ENCODE results near the gene ZNF33B. TPM values are rescaled to one million over a fixed set of nuclear protein-coding genes. Genes with fewer than 3 reads are reported as not detected.
A peak's percentile ranks its signal among the peaks of the same experiment; 100 is the strongest.
"Not testable (repeated sequence)": the region's sequence is repeated elsewhere in the genome, so short reads cannot be mapped to it uniquely, and the experiment has no call there.

Gene ZNF33B
- polyA plus RNA-seq, 1 experiment = 6.1 TPM

DNA sequence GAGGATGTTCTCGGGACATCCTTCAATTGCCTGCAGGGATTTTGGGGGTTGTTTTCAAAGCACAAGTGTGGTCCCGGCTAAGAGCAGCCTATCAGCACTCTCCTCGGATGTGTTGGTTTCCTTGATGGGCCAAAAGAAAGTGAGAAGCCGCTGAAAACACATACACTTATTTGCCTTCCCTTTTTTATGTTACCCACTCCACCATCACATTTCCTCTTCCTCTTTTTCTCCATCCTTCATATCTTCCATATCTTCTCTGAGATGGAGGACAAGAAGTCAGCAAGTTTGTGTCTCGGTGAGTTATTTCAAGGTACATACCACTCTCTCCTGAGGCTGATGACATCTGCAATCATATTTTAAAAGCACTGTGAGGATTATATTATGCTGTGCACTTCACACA is 64.0 kb downstream of the ZNF33B start:
- no peaks in the 10 kb centered on the region for H3K27me3 ChIP-seq (ENCODE audit: control insufficient read depth, insufficient read depth, low read length)
- POLR2A ChIA-PET = no interaction called here
- H3K4me3 ChIP-seq (ENCODE audit: low read depth, low read length) = no peak overlapping the region
- CTCF ChIA-PET = no interaction called here
- no peaks in the 10 kb centered on the region for H3K9me3 ChIP-seq (ENCODE audit: control insufficient read depth, insufficient read depth, low read length)
- no peak overlapping the region for H3K27ac ChIP-seq (ENCODE audit: low read depth, low read length)
- TF ChIP-seq, protein P1, sequence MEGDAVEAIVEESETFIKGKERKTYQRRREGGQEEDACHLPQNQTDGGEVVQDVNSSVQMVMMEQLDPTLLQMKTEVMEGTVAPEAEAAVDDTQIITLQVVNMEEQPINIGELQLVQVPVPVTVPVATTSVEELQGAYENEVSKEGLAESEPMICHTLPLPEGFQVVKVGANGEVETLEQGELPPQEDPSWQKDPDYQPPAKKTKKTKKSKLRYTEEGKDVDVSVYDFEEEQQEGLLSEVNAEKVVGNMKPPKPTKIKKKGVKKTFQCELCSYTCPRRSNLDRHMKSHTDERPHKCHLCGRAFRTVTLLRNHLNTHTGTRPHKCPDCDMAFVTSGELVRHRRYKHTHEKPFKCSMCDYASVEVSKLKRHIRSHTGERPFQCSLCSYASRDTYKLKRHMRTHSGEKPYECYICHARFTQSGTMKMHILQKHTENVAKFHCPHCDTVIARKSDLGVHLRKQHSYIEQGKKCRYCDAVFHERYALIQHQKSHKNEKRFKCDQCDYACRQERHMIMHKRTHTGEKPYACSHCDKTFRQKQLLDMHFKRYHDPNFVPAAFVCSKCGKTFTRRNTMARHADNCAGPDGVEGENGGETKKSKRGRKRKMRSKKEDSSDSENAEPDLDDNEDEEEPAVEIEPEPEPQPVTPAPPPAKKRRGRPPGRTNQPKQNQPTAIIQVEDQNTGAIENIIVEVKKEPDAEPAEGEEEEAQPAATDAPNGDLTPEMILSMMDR (IDR thresholded peaks at IDR 0.05; ENCODE audit: low read depth, low read length) = no peak
- no peak for DNase-seq (ENCODE audit: low read depth, low spot score)

DNA sequence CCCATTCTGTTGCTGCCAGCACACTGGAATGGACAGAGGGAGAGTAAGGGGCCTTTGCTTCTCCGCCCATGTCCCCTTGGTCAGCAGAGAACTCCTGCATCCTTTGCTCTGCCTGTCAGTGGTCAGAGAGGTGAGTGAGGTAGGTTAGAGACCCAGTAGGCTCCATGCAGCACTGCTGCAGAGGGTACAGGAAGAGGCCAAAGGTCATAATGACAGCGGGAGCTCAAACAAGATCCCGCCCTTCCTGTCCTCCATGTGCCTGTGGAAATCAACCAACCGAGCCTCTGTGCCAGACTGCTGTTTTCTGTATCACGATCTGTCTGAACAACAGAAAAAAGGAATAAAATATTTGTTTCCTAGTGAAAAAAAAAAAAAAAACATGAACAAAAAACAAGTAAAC is 81.4 kb downstream of the ZNF33B start:
- Histone ChIP-seq H3K27ac (ENCODE audit: low read depth, low read length) (no peak overlapping the region), H3K9me3 (ENCODE audit: control insufficient read depth, insufficient read depth, low read length) (no peaks in the 10 kb centered on the region; the same call in 1 of the 2 replicates), H3K4me3 (ENCODE audit: low read depth, low read length) (no peak overlapping the region), H3K27me3 (ENCODE audit: control insufficient read depth, insufficient read depth, low read length) (no peaks in the 10 kb centered on the region)
- ChIA-PET POLR2A (no interaction called here), CTCF (no interaction called here)
- TF ChIP-seq, protein P1 (IDR thresholded peaks at IDR 0.05; ENCODE audit: low read depth, low read length) = no peak
- DNase-seq (ENCODE audit: low read depth, low spot score) = no peak

DNA sequence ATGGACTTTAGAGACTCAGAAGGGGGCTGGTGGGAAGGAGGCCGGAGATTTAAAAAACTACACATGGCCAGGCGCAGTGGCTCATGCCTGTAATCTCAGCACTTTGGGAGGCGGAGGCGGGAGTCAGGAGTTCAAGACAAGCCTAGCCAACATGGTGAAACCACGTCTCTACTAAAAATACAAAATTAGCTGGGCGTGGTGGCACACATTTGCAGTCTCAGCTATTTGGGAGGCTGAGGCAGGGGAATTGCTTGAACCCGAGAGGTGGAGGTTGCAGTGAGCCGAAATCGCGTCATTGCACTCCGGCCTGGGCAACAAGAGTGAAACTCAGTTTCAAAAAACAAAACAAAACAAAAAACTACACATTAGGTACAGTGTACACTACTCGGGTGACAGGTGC is 84.8 kb downstream of the ZNF33B start:
- DNase-seq (ENCODE audit: low read depth, low spot score); H3K27ac ChIP-seq (ENCODE audit: low read depth, low read length); CTCF ChIA-PET; POLR2A ChIA-PET; H3K4me3 ChIP-seq (ENCODE audit: low read depth, low read length); H3K27me3 ChIP-seq (ENCODE audit: control insufficient read depth, insufficient read depth, low read length); H3K9me3 ChIP-seq (ENCODE audit: control insufficient read depth, insufficient read depth, low read length): not testable (repeated sequence)

DNA sequence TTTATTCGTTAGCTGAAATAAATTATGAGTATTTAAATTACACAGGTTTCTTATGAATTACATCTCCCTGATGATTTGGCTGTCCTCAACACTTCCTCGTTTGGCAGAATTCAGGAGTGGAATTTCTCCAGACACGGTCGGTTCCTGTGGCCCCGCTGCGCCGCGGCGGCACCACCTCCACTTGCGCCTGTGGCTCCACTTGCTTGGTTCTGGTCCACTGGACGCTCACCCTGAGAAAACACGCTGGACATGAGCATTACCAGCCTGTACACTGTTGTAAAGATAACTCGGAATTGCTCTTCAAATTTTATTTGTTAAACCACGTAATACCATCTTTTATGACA is 85.3 kb downstream of the ZNF33B start:
- ChIA-PET POLR2A (no interaction called here), CTCF (no interaction called here)
- H3K27ac ChIP-seq (ENCODE audit: low read depth, low read length) = no peak overlapping the region
- no peaks in the 10 kb centered on the region; the same call in 1 of the 2 replicates for H3K9me3 ChIP-seq (ENCODE audit: control insufficient read depth, insufficient read depth, low read length)
- H3K4me3 ChIP-seq (ENCODE audit: low read depth, low read length) = peak overlapping the region; percentile 56
- no peak for DNase-seq (ENCODE audit: low read depth, low spot score)
- TF ChIP-seq, protein P1 (IDR thresholded peaks at IDR 0.05; ENCODE audit: low read depth, low read length) = no peak
- H3K27me3 ChIP-seq (ENCODE audit: control insufficient read depth, insufficient read depth, low read length) = no peaks in the 10 kb centered on the region

DNA sequence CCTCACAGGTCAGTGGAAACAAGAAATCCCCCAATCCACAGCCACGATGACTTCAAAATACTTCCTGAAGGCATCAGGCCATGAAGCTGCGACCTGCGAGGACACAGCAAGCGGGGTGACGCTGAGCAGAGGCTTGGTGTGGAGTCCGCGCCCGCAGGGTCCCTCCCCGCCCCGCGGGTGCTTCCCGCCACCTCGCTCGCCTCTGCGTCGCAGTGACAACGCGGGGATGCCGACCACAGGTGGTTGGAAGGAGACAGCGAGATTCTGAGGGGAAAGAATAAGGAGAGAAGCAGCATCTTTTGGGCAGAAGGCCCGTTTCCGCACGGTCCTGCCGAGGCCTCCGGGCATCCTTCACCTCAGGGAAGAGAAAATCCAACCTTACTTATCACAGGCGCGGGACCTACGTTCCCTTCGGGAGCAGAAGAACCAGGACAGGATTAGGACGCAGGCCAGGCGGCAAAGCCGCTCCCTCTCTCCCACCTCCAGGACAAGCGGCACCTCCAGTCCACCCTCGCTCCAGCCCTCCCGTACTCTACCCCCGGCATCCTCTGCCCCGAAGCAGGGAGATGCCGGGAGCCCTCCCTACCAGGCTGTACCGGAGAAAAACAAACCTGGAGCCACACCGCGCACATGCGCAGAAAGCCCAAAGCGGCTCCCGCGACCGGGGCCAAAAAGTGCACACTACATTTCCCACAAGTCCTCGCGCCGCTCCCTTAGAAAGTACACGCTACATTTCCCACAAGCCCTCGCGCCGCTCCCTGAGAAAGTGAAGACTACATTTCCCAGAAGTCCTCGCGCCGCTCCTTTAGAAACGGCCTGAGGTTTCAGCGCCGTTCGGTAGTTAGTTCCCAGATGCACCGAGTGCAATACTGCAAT is 85.9 kb downstream of the ZNF33B start:
- POLR2A ChIA-PET = no interaction called here
- TF ChIP-seq, protein P1 (IDR thresholded peaks at IDR 0.05; ENCODE audit: low read depth, low read length) = no peak
- H3K9me3 ChIP-seq (ENCODE audit: control insufficient read depth, insufficient read depth, low read length) = no peaks in the 10 kb centered on the region; the same call in 1 of the 2 replicates

More for the DNA sequence above, 85.9 kb downstream of the ZNF33B start:
- Histone ChIP-seq H3K27me3 (ENCODE audit: control insufficient read depth, insufficient read depth, low read length) (no peaks in the 10 kb centered on the region), H3K27ac (ENCODE audit: low read depth, low read length) (peak overlapping the region; percentile 13), H3K4me3 (ENCODE audit: low read depth, low read length) (peak overlapping the region; percentile 85)
- peak; percentile 91 for DNase-seq (ENCODE audit: low read depth, low spot score)
- CTCF ChIA-PET = no interaction called here
